Testis (tissue), 2 donors: ENCODE measurements around the gene CYP1A2.

Experiments used
- POLR2A ChIP-seq: fragments of 450-650 bp; IDR thresholded peaks from one replicate; pipeline ENCODE4 v1.6.1; 2017; ENCODE audit warnings: antibody characterized with exemption, mild to moderate bottlenecking, moderate library complexity
- TF ChIP-seq, protein P1 (sequence below), 3 experiments: fragments of 450-650 bp in 2 of 3; fragments of 200-600 bp in 1 of 3; sonication (generic) in 1 of 3; IDR thresholded peaks; one replicate each; pipeline ENCODE4 v1.5.1; 2016 to 2019; ENCODE audit warnings: antibody characterized with exemption in 3 of 3, mild to moderate bottlenecking in 2 of 3, moderate library complexity in 1 of 3

DNA sequence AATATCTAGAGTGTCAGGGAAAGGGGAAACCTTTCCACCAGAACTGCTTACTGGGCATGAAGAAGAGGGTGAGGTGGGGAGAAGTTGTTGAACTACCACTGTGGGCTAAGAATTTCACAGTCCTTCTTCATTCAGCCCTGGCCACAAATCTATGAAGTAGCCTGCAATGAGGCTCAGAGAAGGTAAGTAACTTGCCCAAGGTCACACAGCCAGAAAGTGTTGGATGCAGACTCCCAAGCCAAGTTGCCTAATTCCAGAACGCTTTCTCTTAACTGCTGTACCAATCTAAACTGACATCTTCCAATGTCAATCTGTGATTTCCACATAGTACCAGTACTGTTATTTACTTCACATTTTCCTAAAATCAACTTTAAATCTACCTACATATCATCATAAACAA lies 25.5 kb upstream of the CYP1A2 start:
- TF ChIP-seq, protein P1, sequence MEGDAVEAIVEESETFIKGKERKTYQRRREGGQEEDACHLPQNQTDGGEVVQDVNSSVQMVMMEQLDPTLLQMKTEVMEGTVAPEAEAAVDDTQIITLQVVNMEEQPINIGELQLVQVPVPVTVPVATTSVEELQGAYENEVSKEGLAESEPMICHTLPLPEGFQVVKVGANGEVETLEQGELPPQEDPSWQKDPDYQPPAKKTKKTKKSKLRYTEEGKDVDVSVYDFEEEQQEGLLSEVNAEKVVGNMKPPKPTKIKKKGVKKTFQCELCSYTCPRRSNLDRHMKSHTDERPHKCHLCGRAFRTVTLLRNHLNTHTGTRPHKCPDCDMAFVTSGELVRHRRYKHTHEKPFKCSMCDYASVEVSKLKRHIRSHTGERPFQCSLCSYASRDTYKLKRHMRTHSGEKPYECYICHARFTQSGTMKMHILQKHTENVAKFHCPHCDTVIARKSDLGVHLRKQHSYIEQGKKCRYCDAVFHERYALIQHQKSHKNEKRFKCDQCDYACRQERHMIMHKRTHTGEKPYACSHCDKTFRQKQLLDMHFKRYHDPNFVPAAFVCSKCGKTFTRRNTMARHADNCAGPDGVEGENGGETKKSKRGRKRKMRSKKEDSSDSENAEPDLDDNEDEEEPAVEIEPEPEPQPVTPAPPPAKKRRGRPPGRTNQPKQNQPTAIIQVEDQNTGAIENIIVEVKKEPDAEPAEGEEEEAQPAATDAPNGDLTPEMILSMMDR (IDR thresholded peaks at IDR 0.05): no peak
- TF ChIP-seq POLR2A: no peak
